CD4-positive, alpha-beta T cell (primary cell): ENCODE measurements around the gene DESI2. TPM values are rescaled to one million over a fixed set of nuclear protein-coding genes. Genes with fewer than 3 reads are reported as not detected.

Experiments used
- ATAC-seq: fragments of 200-7000 bp; cut with Tn5 transposase; one replicate; pipeline ENCODE4 v1.10.0; 2022; ENCODE audit warnings: mild to moderate bottlenecking; ENCODE audit not compliant: poor library complexity
- CTCF ChIA-PET: fragments of 350-600 bp; sonication (Branson Sonifier 250); formaldehyde crosslinking; loops from one replicate; lab custom pipeline; 2021; ENCODE audit warnings: antibody characterized with exemption, inconsistent platforms; lab: Charles Lee
- POLR2A ChIA-PET: fragments of 350-600 bp; sonication (Branson Sonifier 250); formaldehyde crosslinking; loops from one replicate; lab custom pipeline; 2021; ENCODE audit warnings: antibody characterized with exemption, inconsistent platforms; lab: Charles Lee
- DNase-seq, 14 experiments: peaks; one replicate each; pipeline ENCODE4 v3.0.0-alpha.2; 2013 to 2020; ENCODE audit warnings: mixed read lengths in 2 of 14
- H3K27ac ChIP-seq, 2 donors: one replicate each; pipeline versions ENCODE4 v1.5.1 to v1.7.0; 2013; ENCODE audit warnings: low read length in 2 of 2, low read depth in 1 of 2, mild to moderate bottlenecking in 1 of 2
- H3K27me3 ChIP-seq, 2 experiments: 1 replicate in 1 of 2; 2 replicates in 1 of 2; pipeline versions ENCODE4 v1.6.1 to v1.7.0; 2013; ENCODE audit warnings: low read length in 2 of 2, control low read depth in 1 of 2, mild to moderate bottlenecking in 1 of 2, moderate library complexity in 1 of 2; ENCODE audit not compliant: insufficient read depth in 2 of 2, control insufficient read depth in 1 of 2
- H3K36me3 ChIP-seq: one replicate; pipeline ENCODE4 v1.6.1; 2013; ENCODE audit warnings: low read length, control low read depth; ENCODE audit not compliant: insufficient read depth
- H3K4me1 ChIP-seq: one replicate; pipeline ENCODE4 v1.6.1; 2013; ENCODE audit warnings: low read length, control low read depth; ENCODE audit not compliant: insufficient read depth
- H3K4me3 ChIP-seq: one replicate; pipeline ENCODE4 v1.5.1; 2013; ENCODE audit warnings: mild to moderate bottlenecking, low read length, moderate library complexity
- H3K9me3 ChIP-seq, 2 experiments: 1 replicate in 1 of 2; 2 replicates in 1 of 2; pipeline versions ENCODE4 v1.6.1 to v1.7.0; 2013; ENCODE audit warnings: low read length in 2 of 2, mild to moderate bottlenecking in 2 of 2, control low read depth in 1 of 2, moderate library complexity in 1 of 2; ENCODE audit not compliant: control insufficient read depth in 1 of 2, insufficient read depth in 1 of 2
- H3K27ac Mint-ChIP-seq: one replicate; pipeline ENCODE4 v1.8.0; 2020; ENCODE audit warnings: mixed read lengths
- H3K27me3 Mint-ChIP-seq: one replicate; pipeline ENCODE4 v1.8.0; 2021; ENCODE audit warnings: mixed read lengths
- H3K36me3 Mint-ChIP-seq: one replicate; pipeline ENCODE4 v1.8.0; 2021; ENCODE audit warnings: low read depth, mixed read lengths
- H3K4me1 Mint-ChIP-seq: one replicate; pipeline ENCODE4 v1.8.0; 2021; ENCODE audit warnings: low read depth, mixed read lengths
- H3K4me3 Mint-ChIP-seq: one replicate; pipeline ENCODE4 v1.8.0; 2020; ENCODE audit warnings: mild to moderate bottlenecking, mixed read lengths
- H3K9me3 Mint-ChIP-seq: one replicate; pipeline ENCODE4 v1.8.0; 2020; ENCODE audit warnings: mixed read lengths
- CTCF ChIP-seq: fragments of 200-600 bp; IDR thresholded peaks from one replicate; pipeline ENCODE4 v1.8.0; 2022; ENCODE audit warnings: antibody characterized with exemption, mild to moderate bottlenecking
- intact Hi-C, 2 experiments: fragments of 100-400 bp; cut with DNase I in 1 of 2; cut with micrococcal nuclease in 1 of 2; formaldehyde crosslinking; loops; one replicate each; pipeline versions ENCODE4 v1.15.1 to v1.9.0; 2023 to 2025; cut with DNase I, micrococcal nuclease
- total RNA-seq, 174 experiments: library from RNA in 2 of 174; stranded (reverse) in 2 of 174; gene quantifications; one replicate each; pipeline ENCODE4 v1.2.3 and lab custom pipeline; 2021 to 2026

The DESI2 gene
- total RNA-seq, 2 experiments from 2014 or later: 12.9 to 13.7 TPM

DNA sequence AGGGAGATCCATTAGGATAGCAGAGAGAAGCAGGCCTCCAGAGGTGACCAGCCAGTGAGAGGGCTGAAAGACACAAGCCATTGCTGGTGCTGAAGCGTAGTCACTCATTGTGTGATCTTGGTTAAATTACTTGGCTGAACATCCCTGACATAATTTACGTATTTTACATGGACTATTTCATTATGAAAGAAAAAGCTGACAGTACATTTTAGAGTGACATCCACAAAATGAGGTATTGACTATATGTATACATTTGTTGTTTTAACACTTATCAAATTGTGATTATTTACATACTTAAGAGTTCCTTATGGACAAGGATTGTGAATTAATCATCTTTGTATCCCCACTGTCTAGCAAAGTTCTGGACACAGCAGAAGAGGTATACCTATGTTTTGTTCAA, 14.9 kb downstream of the DESI2 start:
- no peak overlapping the region for H3K27ac ChIP-seq
- ChIA-PET POLR2A (no interaction called here), CTCF (no interaction called here)
- Mint-ChIP-seq H3K27me3 (no peaks in the 10 kb centered on the region), H3K36me3 (peaks cover 19% of the 10 kb centered on the region), H3K9me3 (no peaks in the 10 kb centered on the region), H3K4me3 (no peak overlapping the region), H3K4me1 (peaks cover 7% of the 10 kb centered on the region), H3K27ac (no peak overlapping the region)
- TF ChIP-seq CTCF: no peak
- intact Hi-C loops: no loop called here
- DNase-seq (no peak), ATAC-seq (no peak)
- H3K36me3 ChIP-seq: peaks cover 5% of the 10 kb centered on the region
- H3K27me3 ChIP-seq: no peaks in the 10 kb centered on the region
- H3K4me3 ChIP-seq: no peak overlapping the region
- H3K9me3 ChIP-seq: no peaks in the 10 kb centered on the region
- no peaks in the 10 kb centered on the region for H3K4me1 ChIP-seq

- Histone ChIP-seq H3K4me1 (no peaks in the 10 kb centered on the region), H3K4me3 (no peak overlapping the region), H3K36me3 (peaks cover 5% of the 10 kb centered on the region), H3K27me3 (no peaks in the 10 kb centered on the region), H3K9me3 (no peaks in the 10 kb centered on the region), H3K27ac (no peak overlapping the region)
- peaks cover 50% of the 10 kb centered on the region for H3K36me3 Mint-ChIP-seq
- DNase-seq (no peak), ATAC-seq (no peak)
- no peaks in the 10 kb centered on the region for H3K9me3 Mint-ChIP-seq
- intact Hi-C loops: no loop called here
- H3K27me3 Mint-ChIP-seq: no peaks in the 10 kb centered on the region
- peaks cover 36% of the 10 kb centered on the region for H3K4me1 Mint-ChIP-seq
- no peak overlapping the region for H3K27ac Mint-ChIP-seq
- ChIA-PET CTCF (interaction anchor here (1.1 kb wide), 1 partner anchor 10 kb away, joined by 3 read pairs; no protein-coding TSS in a partner anchor), POLR2A (no interaction called here)
- no peak overlapping the region for H3K4me3 Mint-ChIP-seq
- TF ChIP-seq CTCF: no peak
Measured at GRCh38 chr1:244672946-244673682, 20.2 kb downstream of the DESI2 start.

DNA sequence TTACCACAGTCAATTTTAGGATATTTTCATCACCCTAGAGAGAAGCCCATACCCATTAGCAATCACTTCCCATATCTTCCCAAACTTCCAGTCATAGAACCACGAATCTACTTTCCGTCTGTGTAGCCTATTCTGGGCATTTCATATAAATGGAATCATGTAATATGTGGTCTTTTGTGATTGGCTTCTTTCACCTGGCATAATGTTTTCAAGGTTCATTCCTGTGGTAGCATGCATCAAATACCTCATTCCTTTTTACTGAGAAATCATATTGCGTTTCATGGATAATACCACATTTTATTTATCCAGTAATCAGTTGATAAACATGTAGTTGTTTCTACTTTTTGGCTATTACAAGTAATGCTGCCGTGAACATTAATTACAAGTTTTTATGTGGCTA, 21.5 kb downstream of the DESI2 start:
- H3K9me3 ChIP-seq: no peaks in the 10 kb centered on the region
- DNase-seq (no peak), ATAC-seq (no peak)
- Mint-ChIP-seq H3K4me3 (no peak overlapping the region), H3K27ac (no peak overlapping the region), H3K4me1 (peaks cover 36% of the 10 kb centered on the region), H3K9me3 (no peaks in the 10 kb centered on the region), H3K36me3 (peaks cover 61% of the 10 kb centered on the region), H3K27me3 (no peaks in the 10 kb centered on the region)
- H3K4me1 ChIP-seq: no peaks in the 10 kb centered on the region
- H3K4me3 ChIP-seq: no peak overlapping the region
- POLR2A ChIA-PET: no interaction called here
- no peak for TF ChIP-seq CTCF
- H3K27me3 ChIP-seq: no peaks in the 10 kb centered on the region
- CTCF ChIA-PET: no interaction called here
- peaks cover 4% of the 10 kb centered on the region for H3K36me3 ChIP-seq
- H3K27ac ChIP-seq: no peak overlapping the region
- intact Hi-C loops: no loop called here
